Keratinocyte (primary cell): ENCODE results near the gene CORO2B. TPM values are rescaled to one million over a fixed set of nuclear protein-coding genes. Genes with fewer than 3 reads are reported as not detected.
A peak's percentile ranks its signal among the peaks of the same experiment; 100 is the strongest.

Experiments
- DNase-seq: peaks from one replicate; pipeline ENCODE4 v3.0.0-alpha.2; 2011; ENCODE audit warnings: low read depth, missing footprints, low spot score
- FAIRE-seq: peaks from 2 replicates; lab custom pipeline; 2011; peaks lifted over from hg19 to GRCh38; lab: Jason Lieb, UNC
- H2AFZ ChIP-seq: 2 replicates; pipeline ENCODE4 v1.6.0; 2012; ENCODE audit warnings: low read length, control low read depth, inconsistent platforms; ENCODE audit not compliant: control insufficient read depth
- H3K27ac ChIP-seq: 2 replicates; pipeline ENCODE4 v1.5.1; 2011; ENCODE audit warnings: low read length; ENCODE audit not compliant: control insufficient read depth, insufficient read depth
- H3K27me3 ChIP-seq: 3 replicates; pipeline ENCODE4 v1.6.0; 2011; ENCODE audit warnings: low read length; ENCODE audit not compliant: control insufficient read depth, insufficient read depth; ENCODE audit errors: extremely low read depth
- H3K36me3 ChIP-seq, 2 experiments: 2 replicates in 1 of 2; 3 replicates in 1 of 2; pipeline ENCODE4 v1.5.1; 2011; ENCODE audit warnings: low read length in 2 of 2, mild to moderate bottlenecking in 1 of 2; ENCODE audit not compliant: control insufficient read depth in 2 of 2, insufficient read depth in 2 of 2; ENCODE audit errors: extremely low read depth in 1 of 2
- H3K4me1 ChIP-seq: 3 replicates; pipeline ENCODE4 v1.5.1; 2011; ENCODE audit warnings: low read length; ENCODE audit not compliant: control insufficient read depth, insufficient read depth; ENCODE audit errors: extremely low read depth
- H3K4me2 ChIP-seq: 3 replicates; pipeline ENCODE4 v1.6.0; 2011; ENCODE audit warnings: low read depth, low read length; ENCODE audit not compliant: control insufficient read depth, insufficient read depth; ENCODE audit errors: extremely low read depth
- H3K4me3 ChIP-seq, 3 experiments: fragments of 200-600 bp in 1 of 3; sonication (generic) in 1 of 3; 2 replicates in 2 of 3; 3 replicates in 1 of 3; pipeline ENCODE4 v1.5.1; 2011 to 2016; ENCODE audit warnings: low read length in 3 of 3, mild to moderate bottlenecking in 3 of 3, control low read depth in 2 of 3, inconsistent platforms in 1 of 3, low read depth in 1 of 3, mixed read lengths in 1 of 3, mixed run types in 1 of 3, moderate library complexity in 1 of 3; ENCODE audit not compliant: control insufficient read depth in 2 of 3, insufficient read depth in 2 of 3; ENCODE audit errors: extremely low read depth in 1 of 3
- H3K79me2 ChIP-seq: 2 replicates; pipeline ENCODE4 v1.6.0; 2012; ENCODE audit warnings: low read length; ENCODE audit not compliant: control insufficient read depth, insufficient read depth
- H3K9ac ChIP-seq: 3 replicates; pipeline ENCODE4 v1.6.0; 2011; ENCODE audit warnings: low read length; ENCODE audit not compliant: control insufficient read depth, insufficient read depth; ENCODE audit errors: extremely low read depth
- H3K9me1 ChIP-seq: 3 replicates; pipeline ENCODE4 v1.6.0; 2011; ENCODE audit warnings: low read length; ENCODE audit not compliant: control insufficient read depth, insufficient read depth; ENCODE audit errors: extremely low read depth
- H3K9me3 ChIP-seq: 2 replicates; pipeline ENCODE4 v1.5.1; 2012; ENCODE audit warnings: low read depth, low read length; ENCODE audit not compliant: control insufficient read depth
- H4K20me1 ChIP-seq: 3 replicates; pipeline ENCODE4 v1.6.0; 2011; ENCODE audit warnings: low read length; ENCODE audit not compliant: control insufficient read depth, insufficient read depth; ENCODE audit errors: extremely low read depth
- EZH2 ChIP-seq: IDR thresholded peaks from one replicate; pipeline ENCODE4 v1.6.1; 2012; ENCODE audit warnings: inconsistent platforms, mild to moderate bottlenecking, low read length, moderate library complexity
- dilution Hi-C: fragments of 300-500 bp; cut with MboI; formaldehyde crosslinking; loops from one replicate; pipeline ENCODE4 v1.7.0; 2020; ENCODE audit warnings: low sequenced_read_pairs; ENCODE audit not compliant: extremely low pct_ligation_motif_present
- polyA plus RNA-seq, 5 experiments: library from polyadenylated mRNA; depleted of rRNA in 3 of 5; stranded (reverse) in 3 of 5; stranded (forward) in 1 of 5; unstranded in 1 of 5; fragments of >200 nt; gene quantifications; 1 replicate in 1 of 5; 2 replicates in 3 of 5; 3 replicates in 1 of 5; pipeline versions ENCODE4 v1.2.1 to v1.2.3, GENCODE V29; 2011 to 2012; ENCODE audit warnings: missing spikeins in 2 of 5, low read depth in 1 of 5, low replicate concordance in 1 of 5
- TF ChIP-seq, protein P1 (sequence below), 3 experiments: IDR thresholded peaks in 1 of 3; conservative IDR thresholded peaks in 1 of 3; optimal IDR thresholded peaks in 1 of 3; 2 replicates in 2 of 3; 3 replicates in 1 of 3; pipeline versions ENCODE3 to v1.5.1; 2011; ENCODE audit warnings: low read length in 3 of 3, mild to moderate bottlenecking in 3 of 3, moderate library complexity in 2 of 3, control low read depth in 1 of 3, inconsistent platforms in 1 of 3; ENCODE audit not compliant: insufficient read depth in 2 of 3; ENCODE audit errors: extremely low read depth in 1 of 3

CORO2B gene
- polyA plus RNA-seq, 1 donor (not counting 4 experiments of a cell fraction or from before 2014, with no cell fraction given) = 0.13 TPM

DNA sequence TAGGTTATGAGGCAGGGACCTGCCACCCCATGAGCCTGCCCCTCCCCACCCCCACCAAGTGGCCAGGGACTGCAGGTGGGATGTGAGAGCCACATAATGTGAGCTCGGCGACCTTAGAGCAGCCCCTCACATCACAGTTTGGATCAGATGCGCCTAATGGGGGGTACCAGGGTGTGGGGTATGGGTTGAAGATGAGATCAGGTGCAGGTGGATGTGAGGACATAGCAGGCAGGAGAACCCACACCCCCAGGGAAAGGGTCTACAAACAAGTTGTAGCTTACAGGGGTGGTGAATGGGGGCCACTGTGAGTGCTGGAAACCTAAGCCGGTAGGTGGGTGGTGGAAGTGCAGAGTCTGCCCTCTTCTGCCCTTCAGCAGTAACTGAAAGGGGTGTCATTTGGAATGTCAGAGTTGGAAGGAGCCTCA is 94.0 kb downstream of the CORO2B start:
- no peaks in the 10 kb centered on the region for H3K36me3 ChIP-seq
- H3K27me3 ChIP-seq = no peaks in the 10 kb centered on the region
- H2AFZ ChIP-seq = no peak overlapping the region
- no peak for FAIRE-seq
- H3K4me1 ChIP-seq = peaks cover 12% of the 10 kb centered on the region
- H3K27ac ChIP-seq = no peak overlapping the region
- no peak overlapping the region for H3K4me3 ChIP-seq
- H4K20me1 ChIP-seq = no peaks in the 10 kb centered on the region
- dilution Hi-C loops = no loop called here
- no peak overlapping the region for H3K9ac ChIP-seq
- no peaks in the 10 kb centered on the region for H3K9me3 ChIP-seq
- no peaks in the 10 kb centered on the region for H3K9me1 ChIP-seq
- TF ChIP-seq, protein P1, sequence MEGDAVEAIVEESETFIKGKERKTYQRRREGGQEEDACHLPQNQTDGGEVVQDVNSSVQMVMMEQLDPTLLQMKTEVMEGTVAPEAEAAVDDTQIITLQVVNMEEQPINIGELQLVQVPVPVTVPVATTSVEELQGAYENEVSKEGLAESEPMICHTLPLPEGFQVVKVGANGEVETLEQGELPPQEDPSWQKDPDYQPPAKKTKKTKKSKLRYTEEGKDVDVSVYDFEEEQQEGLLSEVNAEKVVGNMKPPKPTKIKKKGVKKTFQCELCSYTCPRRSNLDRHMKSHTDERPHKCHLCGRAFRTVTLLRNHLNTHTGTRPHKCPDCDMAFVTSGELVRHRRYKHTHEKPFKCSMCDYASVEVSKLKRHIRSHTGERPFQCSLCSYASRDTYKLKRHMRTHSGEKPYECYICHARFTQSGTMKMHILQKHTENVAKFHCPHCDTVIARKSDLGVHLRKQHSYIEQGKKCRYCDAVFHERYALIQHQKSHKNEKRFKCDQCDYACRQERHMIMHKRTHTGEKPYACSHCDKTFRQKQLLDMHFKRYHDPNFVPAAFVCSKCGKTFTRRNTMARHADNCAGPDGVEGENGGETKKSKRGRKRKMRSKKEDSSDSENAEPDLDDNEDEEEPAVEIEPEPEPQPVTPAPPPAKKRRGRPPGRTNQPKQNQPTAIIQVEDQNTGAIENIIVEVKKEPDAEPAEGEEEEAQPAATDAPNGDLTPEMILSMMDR (optimal IDR thresholded peaks at IDR 0.05 in 1 of 3, IDR thresholded peaks at IDR 0.05 in 1 of 3, conservative IDR thresholded peaks at IDR 0.05 in 1 of 3; ENCODE audit: extremely low read depth in 1 of 3, insufficient read depth in 2 of 3, low read length in 3 of 3) = peak in 2 of 3 experiments; percentile 14 to 55
- TF ChIP-seq EZH2 = no peak
- no peak for DNase-seq
- H3K79me2 ChIP-seq = no peaks in the 10 kb centered on the region
- H3K4me2 ChIP-seq = no peak overlapping the region

DNA sequence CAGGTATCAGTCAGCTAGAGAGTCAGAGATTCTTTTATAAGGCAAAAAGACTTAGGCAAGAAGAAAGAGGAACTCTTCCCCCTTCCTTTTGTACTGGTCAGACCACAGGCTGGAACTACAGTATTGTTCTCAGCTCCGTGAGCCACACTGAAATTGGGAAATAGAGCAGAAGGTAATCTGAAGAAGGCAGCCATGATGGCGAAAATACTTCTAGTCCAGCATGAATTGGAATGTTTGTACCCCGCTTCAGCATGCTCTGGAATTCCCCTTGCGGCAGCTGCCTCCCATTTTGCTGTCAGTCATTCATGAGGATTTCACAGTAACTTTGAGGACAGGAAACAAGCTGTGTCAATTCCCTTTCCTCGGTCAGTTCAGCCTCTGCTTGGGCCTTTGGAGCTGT is 96.2 kb downstream of the CORO2B start:
- no peaks in the 10 kb centered on the region for H4K20me1 ChIP-seq
- peaks cover 12% of the 10 kb centered on the region for H3K4me1 ChIP-seq
- no peaks in the 10 kb centered on the region for H3K36me3 ChIP-seq
- dilution Hi-C loops = no loop called here
- peak overlapping the region; percentile 64 for H2AFZ ChIP-seq
- H3K79me2 ChIP-seq = no peaks in the 10 kb centered on the region
- DNase-seq = no peak
- TF ChIP-seq EZH2 = no peak
- TF ChIP-seq, protein P1 (optimal IDR thresholded peaks at IDR 0.05 in 1 of 3, IDR thresholded peaks at IDR 0.05 in 1 of 3, conservative IDR thresholded peaks at IDR 0.05 in 1 of 3; ENCODE audit: extremely low read depth in 1 of 3, insufficient read depth in 2 of 3, low read length in 3 of 3) = no peak
- H3K9me1 ChIP-seq = no peaks in the 10 kb centered on the region
- peak overlapping the region; percentile 58 for H3K4me2 ChIP-seq
- H3K27ac ChIP-seq = peak overlapping the region; percentile 9
- FAIRE-seq = peak; percentile 88
- H3K4me3 ChIP-seq = no peak overlapping the region
- no peak overlapping the region for H3K9ac ChIP-seq
- no peaks in the 10 kb centered on the region for H3K9me3 ChIP-seq
- no peaks in the 10 kb centered on the region for H3K27me3 ChIP-seq
